Suprapubic skin (tissue), 4 donors: ENCODE data around the gene RAB44. TPM values are rescaled to one million over a fixed set of nuclear protein-coding genes. Genes with fewer than 3 reads are reported as not detected.

Source experiments
- total RNA-seq, 4 donors: library from RNA; depleted of rRNA; stranded (reverse); fragments of >200 nt; gene quantifications; one replicate each; pipeline ENCODE4 v1.1.0, GENCODE V29; 2016

RAB44 gene
- total RNA-seq, 4 donors from 2014 or later = 0.16 to 1.1 (median 0.17) TPM; not detected in 1

Other genes with a start within 250 kb of the RAB44 start
- gene STK38, start 150.3 kb upstream of the RAB44 start, total RNA-seq = 10 to 100 TPM; 23.0 to 33.8 (median 27.0) TPM
- 100 to 1,000 TPM; 152 to 180 (median 167) TPM for gene SRSF3, start 103.5 kb upstream of the RAB44 start, total RNA-seq
- gene CDKN1A, start 19.1 kb upstream of the RAB44 start, total RNA-seq = 100 to 1,000 TPM; 138 to 315 (median 207) TPM
- 1 to 10 TPM in 2 of 4 donors, under 1 TPM in 2; 0.48 to 1.2 (median 0.90) TPM for gene CPNE5, start 141.6 kb downstream of the RAB44 start, total RNA-seq
- gene PPIL1, start 177.0 kb downstream of the RAB44 start, total RNA-seq = 10 to 100 TPM in 1 of 4 donors, 1 to 10 TPM in 3; 4.1 to 16.6 (median 7.7) TPM
- gene C6orf89, start 188.1 kb downstream of the RAB44 start, total RNA-seq = 10 to 100 TPM; 29.8 to 42.1 (median 37.9) TPM